Osteoblast (primary cell): ENCODE results near the gene EIF4G3. TPM values are rescaled to one million over a fixed set of nuclear protein-coding genes. Genes with fewer than 3 reads are reported as not detected.

ENCODE experiments used
- DNase-seq: peaks from one replicate; pipeline ENCODE4 v3.0.0; 2011; ENCODE audit warnings: low spot score, mixed read lengths; ENCODE audit not compliant: insufficient read length; ENCODE audit errors: missing footprints
- H2AFZ ChIP-seq: 2 replicates; pipeline ENCODE4 v1.6.0; 2011; ENCODE audit warnings: mild to moderate bottlenecking, low read length
- H3K27ac ChIP-seq: 2 replicates; pipeline ENCODE4 v1.5.1; 2011; ENCODE audit warnings: mild to moderate bottlenecking, low read depth, low read length, moderate library complexity
- H3K27me3 ChIP-seq: 2 replicates; pipeline ENCODE4 v1.6.0; 2012; ENCODE audit warnings: mild to moderate bottlenecking, control low read depth, inconsistent platforms, low read length, moderate library complexity; ENCODE audit not compliant: insufficient read depth
- H3K36me3 ChIP-seq: 2 replicates; pipeline ENCODE4 v1.5.1; 2011; ENCODE audit warnings: mild to moderate bottlenecking, low read length, control low read depth, moderate library complexity; ENCODE audit not compliant: insufficient read depth
- H3K4me1 ChIP-seq: 2 replicates; pipeline ENCODE4 v1.5.1; 2011; ENCODE audit warnings: mild to moderate bottlenecking, low read length, control low read depth, moderate library complexity; ENCODE audit not compliant: insufficient read depth
- H3K4me2 ChIP-seq: 2 replicates; pipeline ENCODE4 v1.6.0; 2011; ENCODE audit warnings: mild to moderate bottlenecking, low read length; ENCODE audit not compliant: insufficient read depth
- H3K4me3 ChIP-seq: fragments of 200-600 bp; sonication (generic); 3 replicates; pipeline ENCODE4 v1.5.1; 2012; ENCODE audit warnings: mild to moderate bottlenecking, low read length, inconsistent platforms; ENCODE audit not compliant: insufficient read depth
- H3K79me2 ChIP-seq: 2 replicates; pipeline ENCODE4 v1.6.0; 2012; ENCODE audit warnings: mild to moderate bottlenecking, low read length, control low read depth, inconsistent platforms; ENCODE audit not compliant: insufficient read depth
- H3K9me3 ChIP-seq: 2 replicates; pipeline ENCODE4 v1.5.1; 2011; ENCODE audit warnings: low read depth, low read length, control low read depth
- H4K20me1 ChIP-seq: 2 replicates; pipeline ENCODE4 v1.6.0; 2012; ENCODE audit warnings: mild to moderate bottlenecking, low read length, control low read depth; ENCODE audit not compliant: insufficient read depth
- CTCF ChIP-seq: IDR thresholded peaks from 2 replicates; pipeline ENCODE4 v1.5.1; 2011; ENCODE audit warnings: mild to moderate bottlenecking, low read depth, low read length, moderate library complexity; ENCODE audit errors: extremely low read depth
- total RNA-seq: library from RNA; depleted of rRNA; stranded (reverse); fragments of >200 nt; gene quantifications from 2 replicates; pipeline ENCODE4 v1.2.3, GENCODE V29; 2012

EIF4G3 gene
- total RNA-seq, 1 donor = 55.0 TPM

GRCh38 chr1:21152423-21153100 lies 24.1 kb downstream of the EIF4G3 start:
- peaks cover 70% of the 10 kb centered on the region for H3K79me2 ChIP-seq
- TF ChIP-seq CTCF = no peak
- peaks cover 7% of the 10 kb centered on the region for H4K20me1 ChIP-seq
- peaks cover 31% of the 10 kb centered on the region for H3K4me1 ChIP-seq
- peak overlapping the region; percentile 34 for H3K27ac ChIP-seq
- no peaks in the 10 kb centered on the region for H3K27me3 ChIP-seq
- peaks cover 12% of the 10 kb centered on the region for H3K36me3 ChIP-seq
- H3K4me2 ChIP-seq = no peak overlapping the region
- no peak for DNase-seq
- no peak overlapping the region for H3K4me3 ChIP-seq
- no peak overlapping the region for H2AFZ ChIP-seq
- H3K9me3 ChIP-seq = no peaks in the 10 kb centered on the region

GRCh38 chr1:21149855-21150432 lies 26.8 kb downstream of the EIF4G3 start:
- DNase-seq = peak; percentile 89
- Histone ChIP-seq H3K27ac (peak overlapping the region; percentile 99), H3K4me3 (peak overlapping the region; percentile 18), H4K20me1 (peaks cover 7% of the 10 kb centered on the region), H3K79me2 (peaks cover 67% of the 10 kb centered on the region), H3K4me2 (peak overlapping the region; percentile 63), H3K36me3 (peaks cover 12% of the 10 kb centered on the region), H2AFZ (peak overlapping the region; percentile 69), H3K9me3 (no peaks in the 10 kb centered on the region), H3K4me1 (peaks cover 31% of the 10 kb centered on the region), H3K27me3 (no peaks in the 10 kb centered on the region)
- no peak for TF ChIP-seq CTCF

GRCh38 chr1:21149430-21149854 lies 27.3 kb downstream of the EIF4G3 start:
- peaks cover 67% of the 10 kb centered on the region for H3K79me2 ChIP-seq
- peaks cover 31% of the 10 kb centered on the region for H3K4me1 ChIP-seq
- TF ChIP-seq CTCF = no peak
- H3K27ac ChIP-seq = peak overlapping the region; percentile 99
- H3K4me2 ChIP-seq = peak overlapping the region; percentile 63
- H3K4me3 ChIP-seq = peak overlapping the region; percentile 10
- H3K27me3 ChIP-seq = no peaks in the 10 kb centered on the region
- H3K9me3 ChIP-seq = no peaks in the 10 kb centered on the region
- peaks cover 10% of the 10 kb centered on the region for H3K36me3 ChIP-seq
- H4K20me1 ChIP-seq = peaks cover 7% of the 10 kb centered on the region
- peak; percentile 74 for DNase-seq
- no peak overlapping the region for H2AFZ ChIP-seq

- no peak for DNase-seq
These were observed 32.9 kb downstream of the EIF4G3 start for GRCh38 chr1:21143752-21144151.

More at GRCh38 chr1:21143752-21144151, 32.9 kb downstream of the EIF4G3 start:
- Histone ChIP-seq H3K4me3 (no peak overlapping the region), H3K36me3 (peaks cover 13% of the 10 kb centered on the region), H3K27ac (no peak overlapping the region), H3K4me1 (peaks cover 4% of the 10 kb centered on the region), H4K20me1 (peaks cover 9% of the 10 kb centered on the region), H2AFZ (no peak overlapping the region), H3K4me2 (no peak overlapping the region), H3K9me3 (no peaks in the 10 kb centered on the region), H3K79me2 (peaks cover 88% of the 10 kb centered on the region), H3K27me3 (no peaks in the 10 kb centered on the region)
- no peak for TF ChIP-seq CTCF
